Activated CD8-positive, alpha-beta T cell treated with anti-CD3 and anti-CD28 coated beads for 36 hours (primary cell): ENCODE measurements around the gene TREX2. TPM values are rescaled to one million over a fixed set of nuclear protein-coding genes. Genes with fewer than 3 reads are reported as not detected.

Experiments used
- ATAC-seq: fragments of 200-7000 bp; cut with Tn5 transposase; one replicate; pipeline ENCODE4 v1.10.0; 2021; ENCODE audit warnings: mild to moderate bottlenecking, moderate library complexity
- CTCF ChIA-PET: fragments of 350-600 bp; sonication (Branson Sonifier 250); formaldehyde crosslinking; loops from one replicate; lab custom pipeline; 2021; ENCODE audit warnings: antibody characterized with exemption; lab: Charles Lee
- POLR2A ChIA-PET: fragments of 350-600 bp; sonication (Branson Sonifier 250); formaldehyde crosslinking; loops from one replicate; lab custom pipeline; 2021; ENCODE audit warnings: antibody characterized with exemption; lab: Charles Lee
- DNase-seq: peaks from one replicate; pipeline ENCODE4 v3.0.0-alpha.2; 2020
- H3K27ac Mint-ChIP-seq: one replicate; pipeline ENCODE4 v1.8.0; 2021; ENCODE audit warnings: mild to moderate bottlenecking, mixed read lengths
- H3K27me3 Mint-ChIP-seq: one replicate; pipeline ENCODE4 v1.8.0; 2021; ENCODE audit warnings: mixed read lengths
- H3K36me3 Mint-ChIP-seq: one replicate; pipeline ENCODE4 v1.8.0; 2021; ENCODE audit warnings: low read depth, mixed read lengths
- H3K4me1 Mint-ChIP-seq: one replicate; pipeline ENCODE4 v1.8.0; 2021; ENCODE audit warnings: low read depth, mixed read lengths
- H3K4me3 Mint-ChIP-seq: one replicate; pipeline ENCODE4 v1.8.0; 2021; ENCODE audit warnings: mild to moderate bottlenecking, moderate library complexity, mixed read lengths
- H3K9me3 Mint-ChIP-seq: one replicate; pipeline ENCODE4 v1.8.0; 2021; ENCODE audit warnings: mixed read lengths
- CTCF ChIP-seq: fragments of 200-600 bp; IDR thresholded peaks from one replicate; pipeline ENCODE4 v1.8.0; 2022; ENCODE audit warnings: antibody characterized with exemption, mild to moderate bottlenecking
- intact Hi-C: fragments of 100-400 bp; cut with micrococcal nuclease; formaldehyde crosslinking; loops from one replicate; pipeline ENCODE4 v1.10.0; 2022
- total RNA-seq, 2 experiments: library from RNA; stranded (reverse); gene quantifications; one replicate each; pipeline ENCODE4 v1.2.3, GENCODE V29; 2021

TREX2 gene
- total RNA-seq, 2 experiments from 2014 or later, result 0.78 to 1.4 TPM

- ATAC-seq, result no peak
- CTCF ChIA-PET, result interaction anchor here (0.7 kb wide), 1 partner anchor 14 kb away, joined by 4 read pairs; no protein-coding TSS in a partner anchor
- Mint-ChIP-seq H3K9me3 (no peaks in the 10 kb centered on the region), H3K27ac (no peak overlapping the region), H3K4me1 (no peaks in the 10 kb centered on the region), H3K4me3 (no peak overlapping the region), H3K27me3 (no peaks in the 10 kb centered on the region), H3K36me3 (peaks cover 3% of the 10 kb centered on the region)
- no peak for TF ChIP-seq CTCF
- intact Hi-C loops, result no loop called here
- POLR2A ChIA-PET, result no interaction called here
- DNase-seq, result no peak
Observed at GRCh38 chrX:153447581-153447960, 1.7 kb upstream of the TREX2 start.

GRCh38 chrX:153446950-153447580 lies 1.2 kb upstream of the TREX2 start:
- H3K27me3 Mint-ChIP-seq, result no peaks in the 10 kb centered on the region
- intact Hi-C loops, result no loop called here
- ChIA-PET POLR2A (no interaction called here), CTCF (interaction anchor here (0.7 kb wide), 1 partner anchor 14 kb away, joined by 4 read pairs; no protein-coding TSS in a partner anchor)
- no peaks in the 10 kb centered on the region for H3K9me3 Mint-ChIP-seq
- no peak overlapping the region for H3K27ac Mint-ChIP-seq
- no peak for DNase-seq
- no peak overlapping the region for H3K4me3 Mint-ChIP-seq
- TF ChIP-seq CTCF, result no peak
- peaks cover 3% of the 10 kb centered on the region for H3K36me3 Mint-ChIP-seq
- no peaks in the 10 kb centered on the region for H3K4me1 Mint-ChIP-seq
- ATAC-seq, result no peak

GRCh38 chrX:153446636-153446936 lies 730 bp upstream of the TREX2 start:
- no peaks in the 10 kb centered on the region for H3K27me3 Mint-ChIP-seq
- CTCF ChIA-PET, result no interaction called here
- no peaks in the 10 kb centered on the region for H3K9me3 Mint-ChIP-seq
- H3K27ac Mint-ChIP-seq, result no peak overlapping the region
- peaks cover 3% of the 10 kb centered on the region for H3K36me3 Mint-ChIP-seq
- H3K4me1 Mint-ChIP-seq, result no peaks in the 10 kb centered on the region
- H3K4me3 Mint-ChIP-seq, result no peak overlapping the region
- no peak for DNase-seq
- TF ChIP-seq CTCF, result no peak
- POLR2A ChIA-PET, result no interaction called here
- no peak for ATAC-seq
- intact Hi-C loops, result no loop called here

GRCh38 chrX:153445106-153445855 lies 575 bp downstream of the TREX2 start:
- Mint-ChIP-seq H3K9me3 (no peaks in the 10 kb centered on the region), H3K4me3 (no peak overlapping the region), H3K27ac (no peak overlapping the region), H3K4me1 (no peaks in the 10 kb centered on the region), H3K36me3 (peaks cover 2% of the 10 kb centered on the region), H3K27me3 (no peaks in the 10 kb centered on the region)
- DNase-seq (no peak), ATAC-seq (no peak)
- TF ChIP-seq CTCF, result no peak
- CTCF ChIA-PET, result no interaction called here
- POLR2A ChIA-PET, result no interaction called here
- intact Hi-C loops, result no loop called here

- H3K36me3 Mint-ChIP-seq, result no peaks in the 10 kb centered on the region
- POLR2A ChIA-PET, result no interaction called here
- CTCF ChIA-PET, result no interaction called here
- H3K9me3 Mint-ChIP-seq, result no peaks in the 10 kb centered on the region
- TF ChIP-seq CTCF, result no peak
- ATAC-seq (no peak), DNase-seq (no peak)
- no peaks in the 10 kb centered on the region for H3K4me1 Mint-ChIP-seq
- no peak overlapping the region for H3K4me3 Mint-ChIP-seq
- no peaks in the 10 kb centered on the region for H3K27me3 Mint-ChIP-seq
- no peak overlapping the region for H3K27ac Mint-ChIP-seq
- intact Hi-C loops, result no loop called here
Observed at GRCh38 chrX:153444333-153445011, 1.4 kb downstream of the TREX2 start.
